AG09309 (cell line): ENCODE results near the gene BEAN1.

Experiments
- DNase-seq: peaks from one replicate; pipeline ENCODE4 v3.0.0-alpha.2; 2010; ENCODE audit warnings: low read depth
- H3K4me3 ChIP-seq: 2 replicates; pipeline ENCODE4 v1.5.1; 2011; ENCODE audit warnings: mild to moderate bottlenecking, low read depth, low read length, moderate library complexity; ENCODE audit not compliant: control insufficient read depth
- CTCF ChIP-seq: IDR thresholded peaks from 2 replicates; pipeline ENCODE4 v1.5.1; 2011; ENCODE audit warnings: mild to moderate bottlenecking, low read depth, low read length, inconsistent platforms; ENCODE audit not compliant: insufficient read depth, control insufficient read depth; ENCODE audit errors: missing control alignments

BEAN1 gene

GRCh38 chr16:66427871-66428681, 981 bp downstream of the BEAN1 start:
- DNase-seq, result no peak
- H3K4me3 ChIP-seq, result no peak overlapping the region; the same call in 1 of the 2 replicates
- no peak for TF ChIP-seq CTCF

- TF ChIP-seq CTCF, result no peak
- DNase-seq, result no peak
- no peak overlapping the region for H3K4me3 ChIP-seq
Measured at GRCh38 chr16:66428682-66429251, 1.7 kb downstream of the BEAN1 start.

GRCh38 chr16:66429290-66429962, 2.3 kb downstream of the BEAN1 start:
- no peak for DNase-seq
- no peak overlapping the region for H3K4me3 ChIP-seq
- TF ChIP-seq CTCF, result no peak

- no peak for TF ChIP-seq CTCF
- no peak overlapping the region for H3K4me3 ChIP-seq
- no peak for DNase-seq
Measured at GRCh38 chr16:66430214-66430613, 3.1 kb downstream of the BEAN1 start.

GRCh38 chr16:66431760-66432159, 4.7 kb downstream of the BEAN1 start:
- no peak for TF ChIP-seq CTCF
- H3K4me3 ChIP-seq, result no peak overlapping the region
- DNase-seq, result no peak

- no peak for DNase-seq
- no peak for TF ChIP-seq CTCF
- H3K4me3 ChIP-seq, result no peak overlapping the region
Measured at GRCh38 chr16:66432429-66432828, 5.3 kb downstream of the BEAN1 start.
